ENCODE results near the gene TIGD4.
A peak's percentile ranks its signal among the peaks of the same experiment; 100 is the strongest.
"Not testable (repeated sequence)": the region's sequence is repeated elsewhere in the genome, so short reads cannot be mapped to it uniquely, and the experiment has no call there.

The TIGD4 gene

DNA sequence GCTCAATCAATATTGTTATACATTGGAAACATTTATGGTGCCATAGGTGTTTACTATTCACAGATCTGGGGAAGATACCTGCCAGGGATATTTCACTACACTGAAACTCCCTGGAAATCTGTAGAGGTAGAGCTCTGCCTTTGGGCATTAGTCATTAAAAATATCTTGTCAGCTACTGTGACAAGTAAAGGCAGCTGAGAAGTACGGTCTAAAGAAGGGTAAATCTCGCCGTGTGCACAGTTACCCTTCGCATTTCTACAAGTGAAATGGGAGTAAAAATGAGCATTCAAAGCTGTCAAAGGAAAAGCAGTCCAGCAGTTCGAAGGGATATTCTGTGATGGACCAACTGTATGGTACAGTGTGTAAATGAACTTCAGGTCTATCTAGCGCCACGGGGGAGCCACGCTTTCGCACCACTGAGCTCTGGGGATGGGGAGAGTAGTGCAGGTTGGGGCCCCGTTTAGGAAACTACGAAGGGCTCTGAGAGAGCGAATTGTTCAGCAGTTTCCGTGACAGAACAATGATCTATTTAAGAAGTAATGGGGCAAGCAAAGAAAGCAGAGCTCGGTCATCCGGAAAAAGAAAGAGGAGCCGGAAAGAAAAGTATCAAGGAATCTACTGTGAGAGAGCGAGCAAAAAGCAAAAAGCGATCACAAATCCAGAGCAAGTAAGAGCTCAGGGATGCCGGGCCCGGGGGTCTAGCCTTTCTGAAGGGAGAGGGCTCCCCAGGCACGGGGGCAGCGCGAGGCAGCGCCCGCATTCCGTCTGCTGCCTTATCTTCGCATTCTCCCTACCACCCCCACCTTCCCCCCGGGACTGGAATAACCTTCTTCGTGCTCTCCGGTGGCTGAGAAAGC lies 646 bp downstream of the TIGD4 start:
- no peak for DNase-seq

GRCh38 chr4:152777488-152777887 lies 2.0 kb downstream of the TIGD4 start:
- no peak for DNase-seq

GRCh38 chr4:152776352-152776751 lies 3.2 kb downstream of the TIGD4 start:
- DNase-seq, result no peak

DNA sequence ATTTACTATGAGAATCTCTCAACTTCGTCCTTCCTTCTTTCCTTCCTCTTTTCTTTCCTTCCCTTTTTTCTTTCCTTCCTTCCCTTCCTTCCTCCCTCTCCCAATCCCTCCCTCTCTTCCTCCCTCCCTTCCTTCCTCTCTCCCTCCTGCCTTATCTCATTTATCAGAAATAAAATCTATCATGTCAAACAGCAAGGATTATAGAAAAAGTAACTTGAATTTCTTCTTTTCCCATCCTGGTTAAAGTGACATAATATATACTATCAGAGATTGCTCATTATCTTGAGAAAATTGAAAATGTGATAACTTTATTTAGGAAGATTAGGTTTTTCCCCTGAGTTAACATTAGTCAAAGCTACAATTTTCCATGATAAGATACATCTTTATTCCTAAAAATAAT lies 5.6 kb downstream of the TIGD4 start:
- DNase-seq, result no peak

GRCh38 chr4:152773339-152773738 lies 6.2 kb downstream of the TIGD4 start:
- no peak for DNase-seq

DNA sequence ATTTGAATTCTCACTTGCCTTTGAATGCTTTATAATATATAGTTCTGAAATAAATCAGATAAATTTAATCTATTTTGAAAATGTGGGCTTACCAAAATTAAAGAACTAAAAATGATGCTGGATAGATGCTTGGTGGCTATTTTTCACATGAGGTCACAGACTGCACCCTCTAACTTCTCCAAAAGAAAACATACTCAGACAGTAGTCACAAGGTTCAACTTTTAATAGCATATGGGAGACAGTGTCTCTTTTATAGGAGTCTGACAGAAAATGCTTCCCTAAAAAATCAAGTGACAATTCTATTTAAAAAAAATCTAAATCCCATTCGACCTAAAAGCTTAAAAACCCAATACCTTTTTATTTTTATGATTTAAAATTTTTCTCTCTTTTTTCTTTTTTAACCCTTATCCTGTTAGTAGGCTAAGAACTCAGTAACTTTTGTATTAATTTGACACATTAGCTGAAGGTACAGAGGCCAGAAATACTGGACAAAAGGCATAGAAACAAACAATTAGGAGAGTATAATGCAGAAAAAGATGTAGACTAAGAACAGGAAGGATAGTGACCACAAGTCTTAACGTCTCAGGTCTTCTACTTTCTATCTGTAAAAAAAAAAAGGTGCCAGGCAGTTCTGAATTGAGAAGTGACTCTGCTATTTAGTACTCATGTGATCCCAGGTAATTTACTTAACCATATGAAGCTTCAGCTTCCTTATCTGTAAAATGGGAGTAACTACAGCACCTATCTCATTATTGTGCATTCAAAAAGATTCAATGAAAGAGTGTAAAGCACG lies 7.6 kb downstream of the TIGD4 start:
- DNase-seq, result no peak

- not testable (repeated sequence) for DNase-seq
Observed at GRCh38 chr4:152765069-152765737, 14.3 kb downstream of the TIGD4 start.

- DNase-seq, result no peak
Observed at GRCh38 chr4:152763796-152764195, 15.7 kb downstream of the TIGD4 start.

DNA sequence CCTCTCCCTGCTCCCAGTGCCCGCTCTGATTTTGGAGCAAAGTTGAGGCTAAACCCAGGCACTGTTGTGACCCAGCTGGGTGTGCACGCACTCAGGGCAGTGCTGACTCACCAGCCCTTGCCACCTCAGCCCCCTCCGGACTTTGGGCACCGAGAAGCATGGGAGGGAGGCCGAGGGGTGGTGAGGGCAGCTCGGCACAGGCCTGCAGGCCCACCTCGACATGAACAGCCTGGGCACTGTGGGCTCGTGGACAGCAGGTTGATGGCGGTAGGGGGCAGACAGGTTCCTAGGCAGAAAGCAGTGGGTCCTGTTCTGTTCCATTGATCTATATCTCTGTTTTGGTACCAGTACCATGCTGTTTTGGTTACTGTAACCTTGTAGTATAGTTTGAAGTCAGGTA lies 30.9 kb downstream of the TIGD4 start:
- no peak for DNase-seq

DNA sequence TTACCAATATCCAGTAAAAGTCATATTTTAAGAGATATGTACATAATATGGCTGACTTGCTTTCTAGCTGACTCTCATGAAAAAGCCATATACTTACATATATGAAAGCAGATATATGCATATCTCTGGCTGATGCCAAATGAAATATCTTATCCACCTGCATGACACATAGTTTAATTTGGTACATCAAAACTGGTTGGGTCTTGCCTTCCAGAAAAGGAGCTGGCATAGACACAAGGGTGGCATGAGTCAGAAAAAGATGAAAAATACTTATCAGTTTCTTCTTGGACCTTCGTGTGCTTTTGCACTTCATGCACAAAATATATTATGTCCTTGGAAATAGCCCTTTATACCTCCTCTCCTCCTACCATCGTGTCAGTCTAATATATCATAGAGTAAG lies 32.1 kb downstream of the TIGD4 start:
- no peak for DNase-seq

DNA sequence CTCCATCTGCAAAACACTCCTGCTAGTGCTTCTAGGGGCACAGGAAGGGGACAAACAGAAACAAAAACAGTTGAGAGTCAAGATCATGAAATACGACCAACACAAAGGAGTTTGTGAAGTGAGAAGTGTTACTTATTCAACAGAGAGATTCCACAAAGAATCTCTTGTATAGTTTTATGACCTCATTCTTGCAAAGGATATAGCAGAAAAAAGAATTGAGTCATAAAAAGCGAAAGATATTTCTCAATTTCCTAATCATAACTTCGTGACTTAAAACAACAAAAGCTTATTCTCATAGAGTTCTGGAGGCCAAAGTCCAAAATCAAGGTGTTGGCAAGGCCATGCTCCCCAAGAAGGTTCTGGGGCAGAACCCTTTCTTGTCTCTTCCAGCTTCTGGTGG lies 40.7 kb downstream of the TIGD4 start:
- no peak for DNase-seq

DNA sequence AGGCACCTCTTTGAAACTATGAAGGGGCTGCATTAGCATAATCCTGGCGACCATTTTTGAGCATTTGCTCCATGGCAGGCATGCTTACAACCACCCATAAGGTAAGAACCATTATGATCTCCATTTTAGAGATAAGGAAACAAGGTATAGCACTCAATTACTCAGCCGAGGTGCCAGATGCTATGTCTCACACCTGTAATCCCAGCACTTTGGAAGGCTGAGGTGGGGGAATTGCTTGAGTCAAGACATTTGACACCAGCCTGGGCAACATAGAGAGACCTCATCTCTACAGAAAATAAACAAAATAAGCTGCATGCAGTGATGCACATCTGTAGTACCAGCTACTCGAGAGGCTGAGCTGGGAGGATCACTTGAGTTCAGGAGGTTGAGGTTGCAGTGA lies 43.6 kb downstream of the TIGD4 start:
- DNase-seq, result no peak

DNA sequence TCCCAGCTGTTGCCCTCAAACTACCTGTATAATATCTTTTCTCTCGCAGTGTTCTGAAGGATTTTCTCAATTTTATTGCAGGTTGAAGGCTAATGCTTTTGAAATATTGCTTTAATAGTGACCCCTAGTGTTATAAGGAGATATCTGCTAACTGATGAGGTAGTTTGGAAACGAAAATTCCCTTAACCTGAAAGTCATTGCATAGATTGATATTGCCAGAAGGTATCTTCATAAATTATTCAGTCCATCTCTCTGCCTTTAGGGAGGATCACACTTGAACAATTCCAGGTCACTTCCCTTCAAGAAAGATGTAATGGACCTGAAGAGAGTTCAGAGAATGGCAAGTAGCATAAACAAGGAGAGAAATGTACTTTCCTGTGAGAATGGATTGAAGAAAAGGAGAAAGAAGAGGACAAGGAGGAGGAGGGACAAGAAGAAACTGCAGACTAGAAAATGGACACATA lies 44.1 kb downstream of the TIGD4 start:
- DNase-seq, result peak; percentile 51 to 61

DNA sequence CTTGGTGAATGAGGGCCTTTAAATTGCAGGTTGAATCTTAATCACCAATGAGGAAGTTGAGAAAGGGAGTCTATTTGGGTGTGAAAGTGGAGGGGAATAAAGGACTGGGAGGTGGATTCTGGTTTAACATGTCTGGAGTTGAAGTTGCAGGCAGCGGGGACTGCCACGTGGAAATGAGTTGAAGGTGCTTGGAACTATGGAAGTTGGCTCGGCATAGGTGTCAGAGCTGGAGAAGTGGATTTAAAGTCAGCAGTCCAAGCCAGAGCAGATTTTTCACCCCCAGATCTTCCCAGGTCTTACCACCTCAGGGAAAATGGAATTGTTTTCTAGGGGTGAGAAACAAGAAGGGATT lies 44.9 kb downstream of the TIGD4 start:
- peak in 1 of 2 experiments; percentile 13 for DNase-seq

GRCh38 chr4:152734015-152734698 lies 45.4 kb downstream of the TIGD4 start:
- no peak for DNase-seq

- no peak for DNase-seq
Observed at GRCh38 chr4:152731997-152732396, 47.5 kb downstream of the TIGD4 start.

- no peak for DNase-seq
Observed at GRCh38 chr4:152729466-152729865, 50.1 kb downstream of the TIGD4 start.

- DNase-seq, result no peak
Observed at GRCh38 chr4:152728343-152728742, 51.2 kb downstream of the TIGD4 start.

GRCh38 chr4:152727784-152728183 lies 51.7 kb downstream of the TIGD4 start:
- no peak for DNase-seq

DNA sequence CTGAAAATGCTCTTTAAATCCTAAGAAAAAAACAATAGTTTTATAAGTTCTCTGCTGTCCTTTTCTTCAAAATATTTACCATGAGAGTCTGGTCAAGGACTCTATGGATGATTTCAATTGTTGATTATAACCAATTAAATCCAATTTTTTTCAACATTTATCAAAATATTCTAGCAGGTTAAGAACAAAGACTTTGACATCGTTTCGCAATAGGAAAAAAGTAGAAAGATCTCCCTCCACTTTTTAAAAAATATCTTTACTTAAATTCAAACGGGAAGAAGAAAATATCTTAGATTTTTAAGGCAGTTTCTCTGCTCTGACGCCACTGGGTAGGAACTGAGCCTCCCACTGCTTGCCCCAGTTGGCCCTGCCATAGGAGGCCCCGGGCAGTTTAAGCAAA lies 55.0 kb downstream of the TIGD4 start:
- no peak for DNase-seq

DNA sequence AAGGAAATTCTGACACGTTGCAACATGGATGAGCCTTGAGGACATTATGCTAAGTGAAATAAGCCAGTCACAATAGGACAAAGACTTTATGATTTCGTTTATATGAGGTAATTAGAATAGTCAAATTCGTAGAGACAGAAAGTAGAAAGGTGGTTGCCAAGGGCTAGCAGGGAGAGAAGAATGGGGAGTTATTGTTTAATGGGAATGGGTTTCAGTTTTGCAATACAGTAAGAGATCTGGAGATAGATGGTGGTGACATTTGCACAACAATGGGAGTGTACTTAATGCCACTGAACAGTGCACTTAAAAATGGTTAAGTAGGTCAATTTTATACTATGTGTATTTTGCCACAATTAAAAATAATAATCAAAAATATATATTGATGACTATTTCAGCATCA lies 56.3 kb downstream of the TIGD4 start:
- DNase-seq, result no peak

GRCh38 chr4:152719801-152720556 lies 59.6 kb downstream of the TIGD4 start:
- no peak for DNase-seq
